ENCODE results near the gene HBA2. TPM values are rescaled to one million over a fixed set of nuclear protein-coding genes. Genes with fewer than 3 reads are reported as not detected.

The HBA2 gene
- total RNA-seq (2022; extraction: Qiagen RNA extraction; ENCODE audit: low read depth): 0.79 TPM in 1 of 5 replicates, not detected in the others

GRCh38 chr16:172374-172941 is at the start of gene HBA2:
HBA2 (plus strand) TSS chr16:172876; CDS start chr16:172913, 37 bp downstream.

GRCh38 chr16:152141-153128 is 20.2 kb upstream of the HBA2 start, which contains the start of gene HBZ:
HBZ (plus strand) TSS chr16:152644; CDS start chr16:152910, 266 bp downstream.

GRCh38 chr16:165539-166374 is 6.9 kb upstream of the HBA2 start, which contains the start of gene HBM:
HBM (plus strand) TSS chr16:165978; CDS start chr16:165998, 20 bp downstream.

GRCh38 chr16:176477-177382 is 4.1 kb downstream of the HBA2 start, which contains the start of gene HBA1:
HBA1 (plus strand) TSS chr16:176680; CDS start chr16:176717, 37 bp downstream.

GRCh38 chr16:180101-180675 is 7.5 kb downstream of the HBA2 start, which contains the start of gene HBQ1:
HBQ1 (plus strand) TSS chr16:180459; CDS start chr16:180487, 28 bp downstream.

Other genes with a start within 250 kb of the HBA2 start
- 34.4 to 41.4 TPM (median 38.2 TPM) in 5 replicates for gene POLR3K, start 119.3 kb upstream of the HBA2 start, total RNA-seq (2022; extraction: Qiagen RNA extraction; ENCODE audit: low read depth)
- 61.3 to 80.5 TPM (median 71.6 TPM) in 5 replicates for gene SNRNP25, start 119.0 kb upstream of the HBA2 start, total RNA-seq (2022; extraction: Qiagen RNA extraction; ENCODE audit: low read depth)
- gene RHBDF1, start 100.2 kb upstream of the HBA2 start, total RNA-seq (2022; extraction: Qiagen RNA extraction; ENCODE audit: low read depth): 15.9 to 34.2 TPM (median 28.7 TPM) in 5 replicates
- gene MPG, start 94.7 kb upstream of the HBA2 start, total RNA-seq (2022; extraction: Qiagen RNA extraction; ENCODE audit: low read depth): 41.1 to 78.5 TPM (median 65.7 TPM) in 5 replicates
- gene NPRL3, start 34.2 kb upstream of the HBA2 start, total RNA-seq (2022; extraction: Qiagen RNA extraction; ENCODE audit: low read depth): 17.4 to 33.4 TPM (median 29.2 TPM) in 5 replicates
- gene HBZ, start 20.2 kb upstream of the HBA2 start, total RNA-seq (2022; extraction: Qiagen RNA extraction; ENCODE audit: low read depth): not detected in 5 replicates
- not detected in 5 replicates for gene HBM, start 6.9 kb upstream of the HBA2 start, total RNA-seq (2022; extraction: Qiagen RNA extraction; ENCODE audit: low read depth)
- 0.93 to 2.3 TPM (median 1.6 TPM) in 5 replicates for gene HBA1, start 3.8 kb downstream of the HBA2 start, total RNA-seq (2022; extraction: Qiagen RNA extraction; ENCODE audit: low read depth)
- 4.3 to 9.0 TPM (median 7.2 TPM) in 5 replicates for gene HBQ1, start 7.6 kb downstream of the HBA2 start, total RNA-seq (2022; extraction: Qiagen RNA extraction; ENCODE audit: low read depth)
- gene LUC7L, start 56.6 kb downstream of the HBA2 start, total RNA-seq (2022; extraction: Qiagen RNA extraction; ENCODE audit: low read depth): 39.5 to 57.0 TPM (median 47.1 TPM) in 5 replicates
- 35.5 to 52.7 TPM (median 48.7 TPM) in 5 replicates for gene FAM234A, start 61.9 kb downstream of the HBA2 start, total RNA-seq (2022; extraction: Qiagen RNA extraction; ENCODE audit: low read depth)
- 2.2 to 7.1 TPM (median 4.4 TPM) in 5 replicates for gene RGS11, start 103.1 kb downstream of the HBA2 start, total RNA-seq (2022; extraction: Qiagen RNA extraction; ENCODE audit: low read depth)
- gene ARHGDIG, start 107.7 kb downstream of the HBA2 start, total RNA-seq (2022; extraction: Qiagen RNA extraction; ENCODE audit: low read depth): 1.2 to 3.4 TPM (median 2.8 TPM) in 5 replicates
- 0.20 to 0.84 TPM (median 0.73 TPM) in 5 replicates for gene PDIA2, start 110.3 kb downstream of the HBA2 start, total RNA-seq (2022; extraction: Qiagen RNA extraction; ENCODE audit: low read depth)
- gene AXIN1, start 179.8 kb downstream of the HBA2 start, total RNA-seq (2022; extraction: Qiagen RNA extraction; ENCODE audit: low read depth): 19.5 to 37.6 TPM (median 34.7 TPM) in 5 replicates
- 113 to 136 TPM (median 126 TPM) in 5 replicates for gene MRPL28, start 197.7 kb downstream of the HBA2 start, total RNA-seq (2022; extraction: Qiagen RNA extraction; ENCODE audit: low read depth)
- 20.4 to 41.0 TPM (median 36.6 TPM) in 5 replicates for gene PGAP6, start 209.1 kb downstream of the HBA2 start, total RNA-seq (2022; extraction: Qiagen RNA extraction; ENCODE audit: low read depth)
- 232 to 478 TPM (median 441 TPM) in 5 replicates for gene NME4, start 224.3 kb downstream of the HBA2 start, total RNA-seq (2022; extraction: Qiagen RNA extraction; ENCODE audit: low read depth)
- gene DECR2, start 229.0 kb downstream of the HBA2 start, total RNA-seq (2022; extraction: Qiagen RNA extraction; ENCODE audit: low read depth): 18.5 to 31.1 TPM (median 25.8 TPM) in 5 replicates

Data from A549 treated with ZK216348 at 1 μM for 4 hours (cell line).